Spleen (tissue), 11 donors: ENCODE data around the gene PAN2. TPM values are rescaled to one million over a fixed set of nuclear protein-coding genes. Genes with fewer than 3 reads are reported as not detected.
"Not testable (repeated sequence)": the region's sequence is repeated elsewhere in the genome, so short reads cannot be mapped to it uniquely, and the experiment has no call there.

ENCODE experiments used
- DNase-seq: peaks from one replicate; pipeline ENCODE4 v3.0.0-alpha.2; 2020
- H3K27ac ChIP-seq, 8 donors: fragments of 200-600 bp; sonication (generic) in 7 of 8; 1 replicate in 4 of 8; 2 replicates in 4 of 8; pipeline versions ENCODE4 v1.5.0 to v1.8.0; 2016 to 2021; ENCODE audit warnings: inconsistent platforms in 4 of 8, mild to moderate bottlenecking in 4 of 8, moderate library complexity in 1 of 8
- H3K27me3 ChIP-seq, 7 donors: fragments of 200-600 bp; sonication (generic) in 6 of 7; replicated peaks in 1 of 7; 1 replicate in 4 of 7; 2 replicates in 3 of 7; pipeline versions ENCODE4 v1.5.0 to v1.8.0; 2016 to 2021; ENCODE audit warnings: inconsistent platforms in 3 of 7, mild to moderate bottlenecking in 1 of 7
- H3K36me3 ChIP-seq, 6 donors: fragments of 200-600 bp; sonication (generic) in 5 of 6; 1 replicate in 4 of 6; 2 replicates in 2 of 6; pipeline versions ENCODE4 v1.5.0 to v1.8.0; 2016 to 2021; ENCODE audit warnings: inconsistent platforms in 2 of 6
- H3K4me1 ChIP-seq, 6 donors: fragments of 200-600 bp; sonication (generic) in 5 of 6; 1 replicate in 3 of 6; 2 replicates in 3 of 6; pipeline versions ENCODE4 v1.5.0 to v1.8.0; 2016 to 2021; ENCODE audit warnings: inconsistent platforms in 3 of 6
- H3K4me3 ChIP-seq, 8 donors: fragments of 200-600 bp; sonication (generic) in 7 of 8; 1 replicate in 4 of 8; 2 replicates in 4 of 8; pipeline versions ENCODE4 v1.5.0 to v1.8.0; 2016 to 2021; ENCODE audit warnings: inconsistent platforms in 4 of 8, mild to moderate bottlenecking in 4 of 8, moderate library complexity in 2 of 8
- H3K9me3 ChIP-seq, 8 donors: fragments of 200-600 bp; sonication (generic) in 7 of 8; 1 replicate in 4 of 8; 2 replicates in 4 of 8; pipeline versions ENCODE4 v1.5.0 to v1.8.0; 2016 to 2021; ENCODE audit warnings: inconsistent platforms in 4 of 8
- POLR2A ChIP-seq, 3 donors: fragments of 450-650 bp; IDR thresholded peaks; one replicate each; pipeline ENCODE4 v1.5.1; 2017; ENCODE audit warnings: antibody characterized with exemption in 3 of 3, mild to moderate bottlenecking in 1 of 3
- POLR2AphosphoS5 ChIP-seq, 3 donors: sonication (generic); formaldehyde crosslinking; IDR thresholded peaks; one replicate each; pipeline ENCODE4 v1.5.1; 2017; ENCODE audit warnings: antibody characterized with exemption in 3 of 3
- WGBS, 5 donors: extraction: QIAGEN DNeasy Blood & Tissue Kit in 3 of 5; methylation state at CpG; one replicate each; pipeline versions ENCODE4 v1.1.5 to v1.1.7; 2013 to 2018; 5-methylcytosine and 5-hydroxymethylcytosine counted together
- intact Hi-C: fragments of 100-400 bp; cut with DNase I; formaldehyde crosslinking; loops from one replicate; pipeline ENCODE4 v1.15.0; 2023; ENCODE audit warnings: low total_unique reads
- polyA plus RNA-seq, 3 donors: library from polyadenylated mRNA; stranded (reverse); fragments of 200-250 nt; gene quantifications; one replicate each; pipeline ENCODE4 v1.2.1, GENCODE V29; 2013
- total RNA-seq, 7 donors: library from RNA; depleted of rRNA in 3 of 7; stranded (reverse); fragments of >200 nt in 3 of 7; fragmentation: NEBNext Ultra II Directional in 4 of 7; extraction: Animal tissue kit (Norgen Biotek cat#: 25700) in 4 of 7; gene quantifications; one replicate each; pipeline versions ENCODE4 v1.1.0 to v1.2.1, GENCODE V29; 2016 to 2021
- TF ChIP-seq, protein P1 (sequence below), 11 experiments: fragments of 200-600 bp in 7 of 11; fragments of 450-650 bp in 4 of 11; sonication (generic) in 4 of 11; IDR thresholded peaks in 8 of 11; conservative IDR thresholded peaks in 3 of 11; 1 replicate in 7 of 11; 2 replicates in 4 of 11; pipeline versions ENCODE4 v1.4.0 to v1.8.0; 2016 to 2021; ENCODE audit warnings: antibody characterized with exemption in 11 of 11, inconsistent platforms in 4 of 11, mild to moderate bottlenecking in 1 of 11
- donor health status: healthy with polysubstance abuse.
- donor health status: DM: no; HTN: no; CAD: no; lungs with moderate emphysema.
- donor health status: DM: no; HTN: no; CAD: no.
- donor health status: Bipolar disorder and iron deficiency.
- donor health status: healthy.
- donor health status: DM: no; HTN: no; CAD: no.
- donor health status: DM: yes; HTN: yes; CAD: no.

Gene PAN2
- total and polyA plus RNA-seq, 10 donors: 34.8 to 132 (median 86.8) TPM

- intact Hi-C loops: no loop called here
- DNase-seq: no peak
- Histone ChIP-seq H3K27me3 (no peaks in the 10 kb centered on the region), H3K4me3 (no peak overlapping the region), H3K36me3 (peaks cover 4 to 100% (median 94%) of the 10 kb centered on the region in 6 donors), H3K4me1 (peaks cover 0 to 15% (median 11%) of the 10 kb centered on the region in 6 donors), H3K9me3 (no peaks in the 10 kb centered on the region), H3K27ac (no peak overlapping the region)
- WGBS, 5 donors: 83 to 97% (median 91%) methylated on average over 6 of the region's 6 CpGs
- no peak for TF ChIP-seq POLR2A (IDR thresholded peaks at IDR 0.05)
- no peak for TF ChIP-seq POLR2AphosphoS5 (IDR thresholded peaks at IDR 0.05)
- TF ChIP-seq, protein P1, sequence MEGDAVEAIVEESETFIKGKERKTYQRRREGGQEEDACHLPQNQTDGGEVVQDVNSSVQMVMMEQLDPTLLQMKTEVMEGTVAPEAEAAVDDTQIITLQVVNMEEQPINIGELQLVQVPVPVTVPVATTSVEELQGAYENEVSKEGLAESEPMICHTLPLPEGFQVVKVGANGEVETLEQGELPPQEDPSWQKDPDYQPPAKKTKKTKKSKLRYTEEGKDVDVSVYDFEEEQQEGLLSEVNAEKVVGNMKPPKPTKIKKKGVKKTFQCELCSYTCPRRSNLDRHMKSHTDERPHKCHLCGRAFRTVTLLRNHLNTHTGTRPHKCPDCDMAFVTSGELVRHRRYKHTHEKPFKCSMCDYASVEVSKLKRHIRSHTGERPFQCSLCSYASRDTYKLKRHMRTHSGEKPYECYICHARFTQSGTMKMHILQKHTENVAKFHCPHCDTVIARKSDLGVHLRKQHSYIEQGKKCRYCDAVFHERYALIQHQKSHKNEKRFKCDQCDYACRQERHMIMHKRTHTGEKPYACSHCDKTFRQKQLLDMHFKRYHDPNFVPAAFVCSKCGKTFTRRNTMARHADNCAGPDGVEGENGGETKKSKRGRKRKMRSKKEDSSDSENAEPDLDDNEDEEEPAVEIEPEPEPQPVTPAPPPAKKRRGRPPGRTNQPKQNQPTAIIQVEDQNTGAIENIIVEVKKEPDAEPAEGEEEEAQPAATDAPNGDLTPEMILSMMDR (IDR thresholded peaks at IDR 0.05 in 8 of 11, conservative IDR thresholded peaks at IDR 0.05 in 3 of 11): no peak
Measured at GRCh38 chr12:56282030-56282429, 51.8 kb downstream of the PAN2 start.

- no peak for DNase-seq
- H3K4me3 ChIP-seq: no peak overlapping the region
- H3K27ac ChIP-seq: no peak overlapping the region
- TF ChIP-seq POLR2AphosphoS5 (IDR thresholded peaks at IDR 0.05) (no peak), POLR2A (IDR thresholded peaks at IDR 0.05) (no peak)
- TF ChIP-seq, protein P1 (IDR thresholded peaks at IDR 0.05 in 8 of 11, conservative IDR thresholded peaks at IDR 0.05 in 3 of 11): no peak
- H3K36me3 ChIP-seq: peaks cover 4 to 100% (median 98%) of the 10 kb centered on the region in 6 donors
- no peaks in the 10 kb centered on the region for H3K27me3 ChIP-seq
- no peaks in the 10 kb centered on the region for H3K9me3 ChIP-seq
- intact Hi-C loops: no loop called here
- peaks cover 0 to 3% (median under 1%) of the 10 kb centered on the region in 6 donors for H3K4me1 ChIP-seq
Measured at GRCh38 chr12:56280849-56281248, 53.0 kb downstream of the PAN2 start.

- Histone ChIP-seq H3K9me3 (no peaks in the 10 kb centered on the region), H3K4me1 (no peaks in the 10 kb centered on the region), H3K36me3 (peaks cover 4 to 100% (median 98%) of the 10 kb centered on the region in 6 donors), H3K27me3 (no peaks in the 10 kb centered on the region), H3K27ac (no peak overlapping the region), H3K4me3 (no peak overlapping the region)
- intact Hi-C loops: no loop called here
- DNase-seq: no peak
- TF ChIP-seq, protein P1 (IDR thresholded peaks at IDR 0.05 in 8 of 11, conservative IDR thresholded peaks at IDR 0.05 in 3 of 11): no peak
- no peak for TF ChIP-seq POLR2AphosphoS5 (IDR thresholded peaks at IDR 0.05)
- TF ChIP-seq POLR2A (IDR thresholded peaks at IDR 0.05): no peak
- WGBS, 5 donors: 94 to 98% (median 96%) methylated on average over 3 of the region's 3 CpGs
Measured at GRCh38 chr12:56278905-56279304, 54.9 kb downstream of the PAN2 start.

DNA sequence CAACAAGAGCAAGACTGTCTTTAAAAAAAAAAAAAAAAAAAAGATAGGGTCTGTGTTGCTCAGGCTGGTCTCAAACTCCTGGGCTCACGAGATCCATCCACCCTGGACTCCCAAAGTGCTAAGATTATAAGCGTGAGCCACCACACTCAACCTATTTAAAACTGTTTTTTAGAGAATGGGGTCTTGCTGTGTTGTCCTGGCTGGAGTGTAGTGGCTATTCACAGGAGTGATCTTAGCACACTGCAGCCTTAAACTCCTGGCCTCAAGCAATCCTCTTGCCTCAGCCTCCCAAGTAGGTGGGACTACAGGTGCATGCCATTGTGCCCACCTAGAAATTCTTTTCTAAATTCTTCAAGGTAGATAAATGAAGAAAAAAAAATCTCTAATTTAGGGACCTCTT lies 59.5 kb downstream of the PAN2 start:
- WGBS, 5 donors: 89 to 100% (median 97%) methylated on average over 2 of the region's 2 CpGs
- H3K4me3 ChIP-seq: no peak overlapping the region
- intact Hi-C loops: no loop called here
- peaks cover 0 to 100% (median 82%) of the 10 kb centered on the region in 6 donors for H3K36me3 ChIP-seq
- H3K9me3 ChIP-seq: no peaks in the 10 kb centered on the region
- DNase-seq: no peak
- no peaks in the 10 kb centered on the region for H3K4me1 ChIP-seq
- H3K27ac ChIP-seq: no peak overlapping the region
- no peaks in the 10 kb centered on the region for H3K27me3 ChIP-seq
- TF ChIP-seq, protein P1 (IDR thresholded peaks at IDR 0.05 in 8 of 11, conservative IDR thresholded peaks at IDR 0.05 in 3 of 11): no peak
- TF ChIP-seq POLR2AphosphoS5 (IDR thresholded peaks at IDR 0.05) (no peak), POLR2A (IDR thresholded peaks at IDR 0.05) (no peak)

- H3K9me3 ChIP-seq, DNase-seq, H3K4me3 ChIP-seq, H3K27ac ChIP-seq, H3K27me3 ChIP-seq, intact Hi-C loops: not testable (repeated sequence)
- Histone ChIP-seq H3K4me1 (peaks cover 2 to 10% (median 6%) of the 10 kb centered on the region in 6 donors), H3K36me3 (peaks cover 0 to 89% (median 64%) of the 10 kb centered on the region in 6 donors)
- WGBS, 5 donors: 93 to 100% (median 97%) methylated on average over 2 of the region's 2 CpGs
Measured at GRCh38 chr12:56272468-56272867, 61.3 kb downstream of the PAN2 start.
